ENCODE data around the gene SPIRE1.

GRCh38 chr18:12464731-12465130 is 193.2 kb downstream of the SPIRE1 start:
- TF ChIP-seq PATZ1 (CRISPR knock-in tag; IDR thresholded peaks at IDR 0.05; ENCODE audit: borderline replicate concordance) (no peak), BACH2 (CRISPR knock-in tag; IDR thresholded peaks at IDR 0.05; ENCODE audit: borderline replicate concordance) (no peak)
